GM12878 (cell line): ENCODE results near the gene PJA2. TPM values are rescaled to one million over a fixed set of nuclear protein-coding genes. Genes with fewer than 3 reads are reported as not detected.

ENCODE experiments used
- BACH1 ChIP-seq: fragments of 450-650 bp; IDR thresholded peaks from 2 replicates; pipeline ENCODE4 v1.6.1; 2017; ENCODE audit warnings: mild to moderate bottlenecking, borderline replicate concordance
- DPF2 ChIP-seq: fragments of 450-650 bp; IDR thresholded peaks from 2 replicates; pipeline ENCODE4 v1.6.1; 2017; ENCODE audit warnings: mild to moderate bottlenecking
- ESRRA ChIP-seq: IDR thresholded peaks from 2 replicates; pipeline ENCODE4 v1.6.1; 2012; ENCODE audit warnings: mild to moderate bottlenecking, low read length, improper control_type of control experiment
- IKZF1 ChIP-seq: fragments of 450-650 bp; conservative IDR thresholded peaks from 2 replicates; pipeline ENCODE4 v1.6.1; 2017; ENCODE audit warnings: antibody characterized with exemption, mild to moderate bottlenecking
- IKZF2 ChIP-seq, 2 experiments: fragments of 450-650 bp; IDR thresholded peaks; 2 replicates each; pipeline ENCODE4 v1.6.1; 2017; ENCODE audit warnings: mild to moderate bottlenecking in 2 of 2, moderate library complexity in 2 of 2
- IRF4 ChIP-seq: IDR thresholded peaks from 2 replicates; pipeline ENCODE4 v1.6.1; 2011; ENCODE audit warnings: low read depth, low read length
- MTA2 ChIP-seq: fragments of 450-650 bp; IDR thresholded peaks from 2 replicates; pipeline ENCODE4 v1.6.1; 2016; ENCODE audit warnings: low read depth, mild to moderate bottlenecking, moderate library complexity
- NBN ChIP-seq: fragments of 450-650 bp; IDR thresholded peaks from 2 replicates; pipeline ENCODE4 v1.6.1; 2016
- PKNOX1 ChIP-seq: fragments of 450-650 bp; IDR thresholded peaks from 2 replicates; pipeline ENCODE4 v1.6.1; 2016; ENCODE audit warnings: mild to moderate bottlenecking
- RB1 ChIP-seq: fragments of 450-650 bp; formaldehyde crosslinking; IDR thresholded peaks from 2 replicates; pipeline ENCODE4 v1.6.1; 2017; ENCODE audit warnings: mild to moderate bottlenecking, borderline replicate concordance
- RBBP5 ChIP-seq: fragments of 200-600 bp; sonication (generic); conservative IDR thresholded peaks from 2 replicates; pipeline ENCODE4 v1.6.1; 2016
- polyA plus RNA-seq, 11 experiments: library from polyadenylated mRNA; depleted of rRNA in 4 of 11; unstranded in 6 of 11; stranded (reverse) in 5 of 11; fragments of >200 nt; fragmentation: Nextera tagmentation in 4 of 11; fragmentation: Illumina TruSeq in 1 of 11; extraction: Ambion mirVana in 4 of 11; extraction: Trizol in 1 of 11; gene quantifications; 1 replicate in 1 of 11; 2 replicates in 10 of 11; pipeline versions ENCODE4 v1.2.1 to v1.2.3, GENCODE V29; 2011 to 2016; ENCODE audit warnings: inconsistent platforms in 2 of 11, missing spikeins in 2 of 11, low read depth in 1 of 11
- total RNA-seq, 4 experiments: library from RNA; depleted of rRNA in 3 of 4; stranded (reverse); fragments of >200 nt in 3 of 4; fragmentation: Illumina TruSeq in 1 of 4; extraction: Trizol in 1 of 4; gene quantifications; 2 replicates each; pipeline versions ENCODE4 v1.2.1 to v1.2.3, GENCODE V29; 2013 to 2021
- TF ChIP-seq, protein P1 (sequence below): fragments of 450-650 bp; formaldehyde crosslinking; IDR thresholded peaks from 2 replicates; pipeline ENCODE4 v1.4.0; 2020; ENCODE audit warnings: mild to moderate bottlenecking, moderate library complexity
- TF ChIP-seq, protein P2 (sequence below): IDR thresholded peaks from 2 replicates; pipeline ENCODE4 v1.6.1; 2012; ENCODE audit warnings: mild to moderate bottlenecking, low read depth, low read length

Gene PJA2
- total and polyA plus RNA-seq, 10 of the 15 experiments (the other 5 are each of a cell fraction or from before 2014, with no cell fraction given), result 27.8 to 93.4 (median 47.8) TPM

GRCh38 chr5:109408991-109409843 is 557 bp downstream of the PJA2 start (continued):
- TF ChIP-seq RBBP5 (no peak), IRF4 (peak; percentile 43; the same call in 1 of the 2 replicates), IKZF1 (peak; percentile 44), DPF2 (peak; percentile 80), BACH1 (peak; percentile 59; the same call in 1 of the 2 replicates), NBN (peak; percentile 89; the same call in 1 of the 2 replicates), RB1 (0 out of 2 replicates have a peak, but pooled peaks have one; percentile 21), MTA2 (peak; percentile 64), PKNOX1 (no peak), IKZF2 (IDR thresholded peaks at IDR 0.05) (peak; percentile 42 to 68; a peak in 2 of 4 replicates), ESRRA (no peak)
- TF ChIP-seq, protein P1, sequence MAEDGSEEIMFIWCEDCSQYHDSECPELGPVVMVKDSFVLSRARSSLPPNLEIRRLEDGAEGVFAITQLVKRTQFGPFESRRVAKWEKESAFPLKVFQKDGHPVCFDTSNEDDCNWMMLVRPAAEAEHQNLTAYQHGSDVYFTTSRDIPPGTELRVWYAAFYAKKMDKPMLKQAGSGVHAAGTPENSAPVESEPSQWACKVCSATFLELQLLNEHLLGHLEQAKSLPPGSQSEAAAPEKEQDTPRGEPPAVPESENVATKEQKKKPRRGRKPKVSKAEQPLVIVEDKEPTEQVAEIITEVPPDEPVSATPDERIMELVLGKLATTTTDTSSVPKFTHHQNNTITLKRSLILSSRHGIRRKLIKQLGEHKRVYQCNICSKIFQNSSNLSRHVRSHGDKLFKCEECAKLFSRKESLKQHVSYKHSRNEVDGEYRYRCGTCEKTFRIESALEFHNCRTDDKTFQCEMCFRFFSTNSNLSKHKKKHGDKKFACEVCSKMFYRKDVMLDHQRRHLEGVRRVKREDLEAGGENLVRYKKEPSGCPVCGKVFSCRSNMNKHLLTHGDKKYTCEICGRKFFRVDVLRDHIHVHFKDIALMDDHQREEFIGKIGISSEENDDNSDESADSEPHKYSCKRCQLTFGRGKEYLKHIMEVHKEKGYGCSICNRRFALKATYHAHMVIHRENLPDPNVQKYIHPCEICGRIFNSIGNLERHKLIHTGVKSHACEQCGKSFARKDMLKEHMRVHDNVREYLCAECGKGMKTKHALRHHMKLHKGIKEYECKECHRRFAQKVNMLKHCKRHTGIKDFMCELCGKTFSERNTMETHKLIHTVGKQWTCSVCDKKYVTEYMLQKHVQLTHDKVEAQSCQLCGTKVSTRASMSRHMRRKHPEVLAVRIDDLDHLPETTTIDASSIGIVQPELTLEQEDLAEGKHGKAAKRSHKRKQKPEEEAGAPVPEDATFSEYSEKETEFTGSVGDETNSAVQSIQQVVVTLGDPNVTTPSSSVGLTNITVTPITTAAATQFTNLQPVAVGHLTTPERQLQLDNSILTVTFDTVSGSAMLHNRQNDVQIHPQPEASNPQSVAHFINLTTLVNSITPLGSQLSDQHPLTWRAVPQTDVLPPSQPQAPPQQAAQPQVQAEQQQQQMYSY (CRISPR knock-in tag), result no peak
- TF ChIP-seq, protein P2, sequence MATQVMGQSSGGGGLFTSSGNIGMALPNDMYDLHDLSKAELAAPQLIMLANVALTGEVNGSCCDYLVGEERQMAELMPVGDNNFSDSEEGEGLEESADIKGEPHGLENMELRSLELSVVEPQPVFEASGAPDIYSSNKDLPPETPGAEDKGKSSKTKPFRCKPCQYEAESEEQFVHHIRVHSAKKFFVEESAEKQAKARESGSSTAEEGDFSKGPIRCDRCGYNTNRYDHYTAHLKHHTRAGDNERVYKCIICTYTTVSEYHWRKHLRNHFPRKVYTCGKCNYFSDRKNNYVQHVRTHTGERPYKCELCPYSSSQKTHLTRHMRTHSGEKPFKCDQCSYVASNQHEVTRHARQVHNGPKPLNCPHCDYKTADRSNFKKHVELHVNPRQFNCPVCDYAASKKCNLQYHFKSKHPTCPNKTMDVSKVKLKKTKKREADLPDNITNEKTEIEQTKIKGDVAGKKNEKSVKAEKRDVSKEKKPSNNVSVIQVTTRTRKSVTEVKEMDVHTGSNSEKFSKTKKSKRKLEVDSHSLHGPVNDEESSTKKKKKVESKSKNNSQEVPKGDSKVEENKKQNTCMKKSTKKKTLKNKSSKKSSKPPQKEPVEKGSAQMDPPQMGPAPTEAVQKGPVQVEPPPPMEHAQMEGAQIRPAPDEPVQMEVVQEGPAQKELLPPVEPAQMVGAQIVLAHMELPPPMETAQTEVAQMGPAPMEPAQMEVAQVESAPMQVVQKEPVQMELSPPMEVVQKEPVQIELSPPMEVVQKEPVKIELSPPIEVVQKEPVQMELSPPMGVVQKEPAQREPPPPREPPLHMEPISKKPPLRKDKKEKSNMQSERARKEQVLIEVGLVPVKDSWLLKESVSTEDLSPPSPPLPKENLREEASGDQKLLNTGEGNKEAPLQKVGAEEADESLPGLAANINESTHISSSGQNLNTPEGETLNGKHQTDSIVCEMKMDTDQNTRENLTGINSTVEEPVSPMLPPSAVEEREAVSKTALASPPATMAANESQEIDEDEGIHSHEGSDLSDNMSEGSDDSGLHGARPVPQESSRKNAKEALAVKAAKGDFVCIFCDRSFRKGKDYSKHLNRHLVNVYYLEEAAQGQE, result 0 out of 2 replicates have a peak, but pooled peaks have one; percentile 46
